Measurements from ENCODE around the gene RGS7BP.

GRCh38 chr5:64619609-64620008 is 113.8 kb downstream of the RGS7BP start:
- TF ChIP-seq GATA3 (IDR thresholded peaks at IDR 0.05; ENCODE audit: low read depth, low read length) (no peak), GATA2 (IDR thresholded peaks at IDR 0.05; ENCODE audit: low read depth, low read length) (no peak)

Data from SH-SY5Y (cell line).